GM18507 (cell line): ENCODE measurements around the gene BUD23.
"Not testable (repeated sequence)": the region's sequence is repeated elsewhere in the genome, so short reads cannot be mapped to it uniquely, and the experiment has no call there.

Experiments
- DNase-seq: peaks from one replicate; pipeline ENCODE4 v3.0.0; 2011; ENCODE audit warnings: low read depth; ENCODE audit not compliant: insufficient read length; ENCODE audit errors: extremely low spot score
- FAIRE-seq: peaks from 2 replicates; lab custom pipeline; 2011; peaks lifted over from hg19 to GRCh38; lab: Jason Lieb, UNC

The BUD23 gene

DNA sequence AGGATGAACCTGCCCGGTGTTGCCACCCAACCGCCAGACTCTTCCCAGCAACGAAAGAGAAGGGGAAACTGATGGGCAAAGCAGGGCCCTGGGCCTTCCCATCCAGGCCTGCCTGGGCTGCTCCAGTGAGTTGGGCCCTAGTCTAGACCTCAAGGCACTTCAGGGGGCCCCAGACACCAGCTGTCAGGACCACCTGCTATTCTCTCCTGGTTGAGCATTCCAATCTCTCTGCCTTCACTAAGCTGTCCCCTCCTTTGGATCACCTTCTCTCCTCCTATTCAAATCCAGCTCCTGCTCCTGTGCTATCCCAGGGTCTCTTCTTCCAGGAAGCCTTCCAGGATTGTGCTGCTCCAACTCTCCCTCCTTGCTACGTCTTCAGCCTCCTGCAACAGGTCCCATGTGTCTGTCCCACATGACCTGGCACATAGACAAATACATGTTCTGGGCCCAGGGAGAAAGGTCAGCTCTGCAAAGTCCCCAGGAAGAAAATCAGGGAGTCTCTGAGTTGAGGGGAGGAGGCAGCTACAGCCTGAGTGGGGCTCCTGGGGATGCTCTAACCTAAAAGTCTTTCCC is 33.0 kb downstream of the BUD23 start:
- FAIRE-seq, result no peak
- no peak for DNase-seq

DNA sequence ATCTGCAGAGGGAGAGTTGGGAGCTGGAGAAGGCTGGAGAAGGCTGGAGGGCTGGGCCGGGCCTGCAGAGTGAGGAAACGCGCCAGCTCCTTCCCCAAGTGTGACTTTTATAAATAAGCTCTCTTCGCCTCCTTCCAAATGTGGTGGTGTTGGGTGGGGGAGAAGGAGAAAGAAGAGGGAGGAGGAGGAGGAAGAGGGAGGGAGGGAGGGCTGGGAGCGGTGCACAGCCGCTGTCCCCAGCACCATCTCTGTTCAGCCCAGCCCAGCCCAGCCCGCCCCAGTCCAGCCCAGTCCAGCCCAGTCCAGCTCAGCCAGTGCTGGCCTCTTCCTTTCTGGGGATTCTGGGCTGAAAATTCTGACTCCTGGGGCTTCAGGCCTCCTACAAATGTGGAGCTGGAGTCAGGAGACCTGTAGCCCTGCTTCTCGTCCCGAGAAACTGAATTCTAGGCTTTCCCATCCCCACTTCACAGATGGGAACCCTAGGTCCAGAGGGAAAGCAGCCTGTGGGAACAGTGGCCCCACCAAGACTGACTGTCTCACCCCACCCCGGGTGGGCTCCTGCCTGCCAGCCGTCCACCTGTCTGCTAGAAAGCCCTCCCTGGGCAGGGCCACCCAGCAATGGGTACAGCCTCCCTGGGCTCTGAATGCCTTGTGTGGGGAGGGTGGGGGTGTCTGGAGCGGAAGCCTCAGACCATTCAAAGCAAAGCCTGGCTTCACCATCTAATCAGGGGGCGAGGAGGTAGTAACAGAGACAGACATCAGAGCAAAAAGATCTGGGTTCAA is 33.8 kb downstream of the BUD23 start:
- FAIRE-seq (no peak), DNase-seq (no peak)

DNA sequence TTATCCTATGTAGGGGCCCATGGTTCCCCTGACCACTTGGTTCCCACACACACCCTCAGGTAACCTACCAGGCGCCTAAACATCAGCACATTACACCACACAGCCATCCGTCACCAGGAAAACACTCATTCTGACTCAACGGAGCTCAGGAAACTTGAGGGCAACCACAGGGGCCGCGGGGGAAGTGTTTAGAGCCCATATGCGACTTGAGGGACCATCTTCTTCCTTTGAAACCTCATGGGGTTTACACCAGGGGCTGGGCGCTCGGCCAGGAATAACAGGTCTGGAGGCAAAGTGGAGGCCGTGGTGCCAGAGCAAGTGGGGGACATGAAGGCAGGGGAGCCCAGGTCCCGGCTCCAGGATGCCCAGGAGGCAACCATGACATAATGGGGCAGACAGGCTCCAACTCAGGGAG is 34.6 kb downstream of the BUD23 start:
- DNase-seq, result no peak

DNA sequence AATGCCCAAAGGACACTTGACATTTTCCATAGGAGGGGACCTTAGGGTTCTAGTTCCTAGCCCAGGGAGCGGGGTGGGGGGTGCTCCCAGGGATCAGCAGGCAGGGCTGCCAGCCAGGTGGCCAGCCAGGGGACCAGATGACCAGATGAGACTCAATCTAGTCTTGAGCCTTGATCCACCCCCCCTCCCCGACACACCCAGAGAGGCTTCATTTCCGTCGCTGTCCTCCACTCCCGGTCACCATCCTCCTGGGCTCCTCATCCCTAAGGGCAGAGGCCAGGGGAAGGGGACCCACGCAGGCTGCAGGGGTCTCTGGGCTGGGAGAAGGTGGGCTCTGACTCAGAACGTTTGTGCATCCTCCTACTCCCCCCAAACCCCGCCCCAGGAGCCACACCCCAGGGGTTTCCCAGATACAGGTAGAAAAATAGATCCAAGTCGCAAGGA is 35.1 kb downstream of the BUD23 start:
- DNase-seq (no peak), FAIRE-seq (no peak)

More for the DNA sequence above, 34.6 kb downstream of the BUD23 start:
- no peak for FAIRE-seq

DNA sequence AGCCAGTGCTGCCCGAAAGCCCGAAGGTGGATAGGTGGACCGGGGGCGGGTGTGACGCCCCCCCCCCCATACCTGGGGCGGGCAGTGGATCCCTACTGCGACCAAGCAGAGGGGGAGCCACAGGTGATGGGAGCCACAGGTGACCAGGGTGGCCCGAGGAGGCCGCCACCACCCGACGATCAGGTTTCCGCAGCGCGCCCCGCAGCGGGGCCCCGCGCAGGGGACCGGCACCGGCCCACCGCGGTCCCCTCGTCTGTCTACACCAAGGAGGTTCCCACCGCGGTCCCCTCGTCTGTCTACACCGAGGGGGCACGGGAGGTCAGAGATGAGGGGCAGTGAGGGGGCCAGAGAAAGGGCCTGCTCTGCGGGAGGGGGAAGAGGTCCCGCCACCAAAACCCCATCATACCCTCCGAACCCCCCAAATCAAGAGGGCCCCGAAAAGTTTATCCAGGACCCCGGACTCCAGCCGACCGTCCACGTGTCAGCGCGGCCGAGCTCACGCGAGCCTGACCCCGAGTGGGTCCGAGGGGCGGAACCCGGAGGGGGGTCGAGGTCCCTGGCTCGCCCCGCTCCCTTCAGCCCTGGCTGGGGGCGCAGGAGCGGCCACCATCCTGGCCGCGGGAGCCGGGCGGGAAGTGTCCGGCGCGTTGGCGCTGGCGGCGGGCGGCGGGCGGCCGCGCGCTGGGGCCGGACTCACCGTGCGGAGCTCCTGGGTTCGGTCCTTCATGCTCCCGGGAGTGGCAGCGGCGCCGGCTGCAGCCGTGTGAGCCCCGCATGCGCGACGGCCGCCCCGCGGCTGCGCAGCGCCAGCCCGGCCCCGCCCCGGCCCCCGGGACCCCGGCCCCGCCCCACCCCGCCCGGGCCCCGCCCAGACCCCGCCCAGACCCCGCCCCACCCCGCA is 35.8 kb downstream of the BUD23 start, which contains the start of gene STX1A:
STX1A (minus strand) TSS at position 765 of the 901 bp plus-strand sequence; CDS start at position 727, 38 bp downstream.
- FAIRE-seq (no peak), DNase-seq (peak; percentile 85)

DNA sequence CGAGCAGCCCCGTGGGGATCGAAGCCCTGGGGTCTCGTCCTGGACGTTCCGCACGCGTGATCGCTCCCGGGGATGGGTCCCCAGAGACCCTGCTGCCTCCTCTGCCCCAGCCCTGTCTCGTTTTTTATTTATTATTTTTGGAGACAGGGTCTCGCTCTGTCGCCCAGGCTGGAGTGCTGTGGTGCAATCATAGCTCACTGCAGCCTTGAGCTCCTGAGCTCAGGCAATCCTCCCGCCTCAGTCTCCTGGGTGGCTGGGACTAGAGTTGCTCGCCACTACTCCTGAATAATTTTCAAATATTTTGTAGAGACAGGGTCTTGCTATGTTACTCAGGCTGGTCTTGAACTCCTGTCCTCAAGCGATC is 36.4 kb downstream of the BUD23 start:
- DNase-seq (no peak), FAIRE-seq (no peak)

DNA sequence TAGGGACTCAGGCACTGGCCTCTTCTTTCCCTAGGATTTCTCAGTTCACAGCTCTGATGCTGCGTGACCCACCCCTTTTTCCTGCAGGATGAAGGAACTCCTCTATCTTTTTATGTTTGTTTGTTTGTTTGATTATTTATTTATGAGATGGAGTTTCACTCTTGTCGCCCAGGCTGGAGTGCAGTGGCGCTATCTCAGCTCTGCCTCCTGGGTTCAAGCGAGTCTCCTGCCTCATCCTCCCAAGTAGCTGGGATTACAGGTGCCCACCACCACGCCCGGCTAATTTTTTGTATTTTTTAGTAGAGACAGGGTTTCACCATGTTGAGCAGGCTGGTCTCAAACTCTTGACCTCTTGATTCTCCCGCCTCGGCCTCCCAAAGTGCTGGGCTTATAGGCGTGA is 37.0 kb downstream of the BUD23 start:
- not testable (repeated sequence) for FAIRE-seq

DNA sequence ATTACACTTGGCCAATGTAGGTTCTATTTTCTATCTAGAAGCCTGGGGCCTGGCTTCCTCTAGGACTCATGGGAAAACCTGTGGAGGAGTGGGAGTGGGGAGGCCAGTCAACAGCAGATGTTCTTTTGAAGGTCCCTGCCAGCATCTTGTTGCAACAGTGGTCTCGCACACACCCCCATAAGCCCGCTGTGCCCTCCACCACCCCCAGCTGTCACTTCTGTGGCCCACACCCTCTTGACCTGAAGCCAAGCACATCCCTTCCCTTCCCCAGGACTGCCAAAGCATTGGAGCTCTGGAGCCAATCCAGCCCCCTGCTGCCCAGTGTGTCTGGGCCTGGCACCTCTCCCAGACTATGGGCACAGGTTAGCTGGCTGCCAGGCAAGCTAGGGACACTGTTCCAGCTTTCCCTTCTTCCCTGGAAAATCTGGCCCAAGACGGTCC is 38.0 kb downstream of the BUD23 start:
- FAIRE-seq (no peak), DNase-seq (no peak)

More for the DNA sequence above, 37.0 kb downstream of the BUD23 start:
- not testable (repeated sequence) for DNase-seq

DNA sequence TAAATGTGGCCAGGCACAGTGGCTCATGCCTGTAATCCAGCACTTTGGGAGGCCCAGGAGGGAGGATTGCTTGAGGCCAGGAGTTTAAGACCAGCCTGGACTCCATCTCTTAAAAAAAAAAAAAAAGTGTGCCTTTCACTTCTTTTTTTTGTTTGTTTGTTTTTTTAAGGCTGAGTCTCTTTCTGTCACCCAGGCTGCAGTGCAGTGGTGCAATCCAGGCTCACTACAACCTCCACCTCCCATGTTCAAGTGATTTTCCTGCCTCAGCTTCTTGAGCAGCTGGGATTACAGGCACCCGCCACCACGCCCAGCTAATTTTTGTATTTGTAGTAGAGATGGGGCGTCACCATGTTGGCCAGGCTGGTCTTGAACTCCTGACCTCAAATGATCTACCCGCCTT is 38.8 kb downstream of the BUD23 start:
- DNase-seq, FAIRE-seq: not testable (repeated sequence)

DNA sequence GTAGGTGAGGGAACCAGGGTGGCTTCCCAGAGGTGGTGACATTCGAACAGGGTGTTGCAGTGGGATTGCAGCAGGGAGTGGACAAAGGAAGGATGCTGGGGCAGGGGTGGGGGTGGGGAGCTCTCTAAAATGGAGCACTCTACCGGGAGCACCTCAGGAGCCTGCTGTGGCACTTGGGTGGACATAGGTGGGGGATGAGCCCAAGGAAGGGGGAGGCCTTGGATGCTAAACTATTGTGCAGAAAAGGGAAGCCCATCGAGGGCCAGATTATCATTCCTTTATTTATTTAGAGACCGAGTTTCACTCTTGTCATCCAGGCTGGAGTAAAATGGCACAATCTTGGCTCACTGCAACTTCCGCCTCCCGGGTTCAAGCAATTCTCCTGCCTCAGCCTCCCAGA is 39.4 kb downstream of the BUD23 start:
- FAIRE-seq, result no peak
- DNase-seq, result no peak

DNA sequence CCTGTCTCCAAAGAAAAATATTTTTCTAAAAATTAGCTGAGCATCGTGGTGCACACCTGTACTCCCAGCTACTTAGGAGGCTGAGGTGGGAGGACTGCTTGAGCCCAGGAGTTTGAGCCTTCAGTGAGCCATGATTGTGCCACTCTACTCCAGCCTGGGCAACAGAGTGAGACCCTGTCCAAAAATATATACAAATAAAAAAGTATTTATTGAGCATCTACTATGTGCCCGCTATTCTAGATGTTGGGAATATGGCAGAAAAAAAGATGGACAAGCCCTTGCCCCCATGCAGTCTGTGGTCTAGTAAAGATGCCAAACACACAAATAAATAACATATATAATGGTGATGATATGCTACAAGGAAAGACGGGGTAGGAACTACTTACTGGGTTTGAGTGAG is 40.4 kb downstream of the BUD23 start:
- DNase-seq (no peak), FAIRE-seq (no peak)

DNA sequence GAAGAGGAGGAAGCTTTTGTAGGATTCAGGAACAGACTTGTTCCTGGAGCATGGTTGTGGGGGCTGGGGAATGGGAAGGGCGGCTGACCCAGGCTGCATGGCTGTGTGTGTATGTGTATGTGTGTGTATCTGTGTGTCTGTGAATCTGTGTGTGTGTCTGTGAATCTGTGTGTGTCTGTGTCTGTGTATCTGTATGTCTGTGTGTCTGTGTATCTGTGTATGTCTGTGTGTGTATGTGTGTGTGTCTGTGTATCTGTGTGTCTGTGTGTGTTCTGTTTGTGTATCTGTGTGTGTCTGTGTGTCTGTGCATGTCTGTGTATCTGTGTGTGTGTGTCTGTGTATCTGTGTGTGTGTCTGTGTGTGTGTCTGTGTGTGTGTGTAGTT is 42.7 kb downstream of the BUD23 start:
- FAIRE-seq (no peak), DNase-seq (no peak)

DNA sequence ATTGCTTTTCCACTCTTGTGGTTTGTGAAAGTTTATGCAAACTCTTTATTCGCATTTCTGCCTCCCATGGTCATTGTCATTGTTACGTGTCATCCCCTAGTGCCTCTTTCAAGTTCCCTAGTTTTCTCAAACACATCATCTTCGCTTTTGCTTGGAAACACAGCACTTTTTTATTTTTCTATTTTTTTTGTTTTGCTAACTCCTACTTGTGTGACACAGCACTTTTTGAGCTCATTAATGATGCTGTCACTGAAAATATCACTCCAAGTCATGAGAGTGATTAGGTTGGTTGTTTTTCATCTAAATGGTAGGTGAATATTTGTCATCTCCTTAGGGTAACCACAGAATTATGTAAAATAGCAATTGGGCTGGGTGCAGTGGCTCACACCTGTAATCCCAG is 44.6 kb downstream of the BUD23 start:
- FAIRE-seq (no peak), DNase-seq (no peak)

DNA sequence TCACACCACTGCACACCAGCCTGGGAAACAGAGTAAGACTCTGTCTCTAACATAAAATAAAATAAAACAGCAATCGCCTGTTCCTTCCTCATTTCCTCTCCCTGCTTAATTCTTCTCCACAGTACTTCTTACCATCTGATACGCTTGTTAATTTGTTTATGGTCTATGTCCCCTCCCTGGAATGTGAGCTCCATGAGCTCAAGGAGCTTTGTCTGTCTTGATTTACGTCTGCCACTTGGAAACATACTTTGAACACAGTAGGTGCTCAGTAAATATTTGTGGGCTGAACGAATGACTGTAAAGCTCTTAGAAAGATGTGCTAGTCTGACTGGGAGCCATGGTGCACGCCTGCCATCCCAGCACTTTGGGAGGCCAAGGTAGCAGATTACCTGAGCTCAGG is 45.2 kb downstream of the BUD23 start:
- no peak for FAIRE-seq
- DNase-seq, result no peak

DNA sequence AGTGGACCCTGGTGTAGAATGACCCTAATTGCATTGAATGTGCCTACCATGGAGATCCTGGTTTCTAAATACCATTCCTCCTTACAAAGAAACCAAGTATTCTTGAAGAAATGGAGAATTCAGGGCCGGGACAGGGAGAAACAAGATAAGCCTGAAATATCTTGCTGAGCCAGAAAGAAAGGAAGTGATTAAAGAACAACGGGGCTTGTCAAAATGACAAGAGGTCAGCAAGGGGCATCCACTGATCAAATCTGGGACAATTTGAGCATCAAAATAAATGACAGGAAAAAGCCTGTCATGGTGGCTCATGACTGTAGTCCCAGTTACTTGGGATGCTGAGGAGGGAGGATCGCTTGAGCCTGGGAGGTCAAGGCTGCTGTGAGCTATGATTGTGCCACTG is 47.1 kb downstream of the BUD23 start:
- DNase-seq (no peak), FAIRE-seq (no peak)

DNA sequence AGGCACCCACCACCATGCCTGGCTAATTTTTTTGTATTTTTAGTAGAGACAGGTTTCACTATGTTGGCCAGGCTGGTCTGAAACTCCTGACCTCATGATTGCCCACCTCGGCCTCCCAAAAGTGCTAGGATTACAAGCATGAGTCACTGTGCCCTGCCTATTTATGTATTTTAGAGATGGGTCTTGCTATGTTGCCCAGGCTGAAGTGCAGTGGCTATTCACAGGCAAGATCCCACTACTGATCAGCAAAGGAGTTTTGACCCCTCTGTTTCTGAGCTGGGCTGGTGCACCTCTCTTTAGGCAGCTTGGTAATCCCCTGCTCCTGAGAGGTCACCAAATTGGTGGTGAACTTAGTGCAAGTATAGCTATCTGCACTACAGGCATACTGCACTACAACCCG is 49.0 kb downstream of the BUD23 start:
- no peak for FAIRE-seq
- no peak for DNase-seq

DNA sequence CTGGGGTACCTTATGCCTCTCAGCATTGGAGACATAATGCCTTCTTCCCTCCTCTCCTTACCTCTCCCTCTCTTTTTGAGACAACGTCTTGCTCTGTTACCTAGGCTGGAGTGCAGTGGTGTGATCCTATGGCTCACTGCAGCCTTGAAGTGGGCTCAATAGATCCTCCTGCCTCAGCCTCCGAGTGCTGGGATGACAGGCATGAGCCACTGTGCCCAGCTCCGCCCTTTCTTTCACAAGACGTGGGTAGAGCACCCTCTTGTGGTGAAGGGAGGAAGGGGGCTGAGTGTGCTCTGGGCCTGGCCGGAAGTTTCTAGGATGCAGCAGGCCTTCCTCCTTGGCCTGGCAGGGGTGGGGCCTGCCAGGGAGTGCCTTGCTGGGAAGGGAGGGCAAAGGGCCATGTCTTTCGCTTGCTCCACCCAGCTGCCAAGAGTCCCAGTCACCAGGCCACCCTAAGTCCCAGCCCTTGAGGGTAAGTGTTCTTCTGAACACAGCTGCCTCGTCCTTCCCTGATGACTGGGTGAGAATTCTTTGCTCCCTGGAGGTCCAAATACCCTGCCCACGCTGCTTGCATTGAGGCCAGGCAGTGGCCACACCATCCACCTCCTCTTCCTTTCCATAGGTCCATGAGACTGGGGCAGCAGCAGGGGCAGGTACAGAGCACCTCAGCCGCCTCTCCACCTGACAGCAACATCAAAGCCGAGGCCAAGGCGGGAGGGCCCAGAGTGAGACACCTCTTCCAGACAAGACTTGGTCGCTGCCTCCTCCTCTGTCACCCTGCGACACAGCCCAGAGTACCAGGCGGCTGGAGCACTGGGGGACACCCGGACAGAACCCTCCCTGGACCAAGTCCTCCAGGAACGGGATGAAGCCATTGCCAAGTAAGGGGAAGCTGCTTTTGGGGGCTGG is 51.5 kb downstream of the BUD23 start:
- DNase-seq, result no peak
- FAIRE-seq, result peak; percentile 80

DNA sequence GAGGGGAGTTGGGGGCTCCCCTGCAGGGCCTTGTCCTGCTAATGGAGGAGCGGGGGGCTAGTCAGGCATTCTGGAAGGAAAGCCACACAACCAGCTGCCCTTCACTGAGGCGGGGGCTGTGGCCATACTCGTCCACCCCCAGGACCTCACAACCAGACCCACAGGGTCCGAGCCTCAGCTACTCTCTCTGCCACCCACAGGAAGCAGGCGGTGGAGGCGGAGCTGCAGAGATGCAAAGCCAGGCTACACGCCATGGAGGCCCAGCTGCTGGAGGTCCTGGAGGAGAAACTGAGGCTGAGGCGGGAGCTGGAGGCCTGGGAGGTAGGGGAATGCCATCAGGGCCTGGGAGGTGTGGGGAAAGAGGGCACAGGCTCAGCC is 52.1 kb downstream of the BUD23 start:
- FAIRE-seq (no peak), DNase-seq (no peak)

DNA sequence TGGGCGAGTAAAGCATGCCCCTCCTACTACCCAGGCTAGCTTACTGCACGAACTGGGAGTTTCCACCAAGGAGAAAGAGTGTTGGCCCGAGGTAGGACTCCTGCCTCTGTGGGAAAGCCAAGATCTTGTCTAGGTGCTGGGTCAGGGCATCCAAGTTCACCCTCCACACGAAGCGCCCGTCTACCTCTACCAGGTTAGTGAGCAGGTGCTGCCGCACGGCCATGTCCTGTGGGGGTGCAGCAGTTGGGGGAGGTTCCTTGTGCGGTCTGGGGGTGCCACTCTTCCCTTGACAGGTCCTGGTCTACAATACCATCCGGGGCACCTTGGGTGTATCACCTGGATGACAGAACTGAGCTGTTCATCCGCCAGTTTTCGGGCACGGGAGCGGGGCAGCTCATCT is 53.5 kb downstream of the BUD23 start:
- no peak for FAIRE-seq

More for the DNA sequence above, 53.5 kb downstream of the BUD23 start:
- DNase-seq, result no peak
